GM23338 (cell line): ENCODE data around the gene TMPRSS11D. TPM values are rescaled to one million over a fixed set of nuclear protein-coding genes. Genes with fewer than 3 reads are reported as not detected.

Experiments used
- ATAC-seq: fragments of 200-7000 bp; cut with Tn5 transposase; 3 replicates; pipeline ENCODE4 v1.9.1; 2020
- DNase-seq: peaks from one replicate; pipeline ENCODE4 v3.0.0-alpha.2; 2015; ENCODE audit warnings: low spot score
- H2AFZ ChIP-seq: fragments of 200-600 bp; sonication (generic); 2 replicates; pipeline ENCODE4 v1.8.0; 2016; ENCODE audit warnings: antibody characterized with exemption, mild to moderate bottlenecking, moderate library complexity
- H3F3A ChIP-seq: fragments of 200-600 bp; sonication (generic); replicated peaks from 2 replicates; pipeline ENCODE4 v1.8.0; 2017; ENCODE audit warnings: antibody characterized with exemption, mixed run types, low read depth
- H3K27ac ChIP-seq: fragments of 200-600 bp; sonication (generic); 2 replicates; pipeline ENCODE4 v1.6.1; 2016; ENCODE audit warnings: low read depth
- H3K27me3 ChIP-seq: fragments of 200-600 bp; sonication (generic); 2 replicates; pipeline ENCODE4 v1.8.0; 2016; ENCODE audit warnings: mild to moderate bottlenecking, mixed run types, moderate library complexity; ENCODE audit not compliant: insufficient read depth
- H3K36me3 ChIP-seq: fragments of 200-600 bp; sonication (generic); 2 replicates; pipeline ENCODE4 v1.8.0; 2016; ENCODE audit warnings: mild to moderate bottlenecking; ENCODE audit not compliant: insufficient read depth
- H3K4me1 ChIP-seq: fragments of 200-600 bp; sonication (generic); 2 replicates; pipeline ENCODE4 v1.8.0; 2016; ENCODE audit warnings: mild to moderate bottlenecking, moderate library complexity; ENCODE audit not compliant: insufficient read depth
- H3K4me2 ChIP-seq: fragments of 200-600 bp; sonication (generic); 2 replicates; pipeline ENCODE4 v1.7.1; 2017; ENCODE audit warnings: mixed run types
- H3K4me3 ChIP-seq: fragments of 200-600 bp; sonication (generic); 2 replicates; pipeline ENCODE4 v1.6.1; 2016; ENCODE audit warnings: mixed run types
- H3K79me2 ChIP-seq: fragments of 200-600 bp; sonication (generic); replicated peaks from 2 replicates; pipeline ENCODE4 v1.8.0; 2017; ENCODE audit warnings: mild to moderate bottlenecking; ENCODE audit not compliant: insufficient read depth
- H3K9me2 ChIP-seq: fragments of 200-600 bp; sonication (generic); 2 replicates; pipeline ENCODE4 v1.8.0; 2017; ENCODE audit not compliant: insufficient read depth
- H4K20me1 ChIP-seq: fragments of 200-600 bp; sonication (generic); replicated peaks from 2 replicates; pipeline ENCODE4 v1.8.0; 2017; ENCODE audit warnings: mild to moderate bottlenecking; ENCODE audit not compliant: insufficient read depth
- H3K27ac Mint-ChIP-seq: 2 replicates; pipeline ENCODE4 v1.8.0; 2020; ENCODE audit warnings: inconsistent platforms, mild to moderate bottlenecking, moderate library complexity, mixed read lengths
- H3K27me3 Mint-ChIP-seq: 3 replicates; pipeline ENCODE4 v1.8.0; 2022; ENCODE audit warnings: low read depth, mild to moderate bottlenecking, moderate library complexity, mixed read lengths, inconsistent platforms; ENCODE audit not compliant: insufficient read depth, poor library complexity
- H3K36me3 Mint-ChIP-seq: 3 replicates; pipeline ENCODE4 v1.8.0; 2021; ENCODE audit warnings: low read depth, mild to moderate bottlenecking, inconsistent platforms, moderate library complexity, mixed read lengths
- H3K4me1 Mint-ChIP-seq: 3 replicates; pipeline ENCODE4 v1.8.0; 2020; ENCODE audit warnings: mild to moderate bottlenecking, inconsistent platforms, mixed read lengths
- H3K4me3 Mint-ChIP-seq: 3 replicates; pipeline ENCODE4 v1.8.0; 2021; ENCODE audit warnings: moderate library complexity, mild to moderate bottlenecking, inconsistent platforms, mixed read lengths
- H3K9me3 Mint-ChIP-seq: 3 replicates; pipeline ENCODE4 v1.8.0; 2020; ENCODE audit warnings: moderate library complexity, mild to moderate bottlenecking, inconsistent platforms, mixed read lengths
- CREB1 ChIP-seq: fragments of 250-450 bp; sonication (Bioruptor Pico); IDR thresholded peaks from 2 replicates; pipeline ENCODE4 v1.5.0; 2020; ENCODE audit warnings: low read depth, mild to moderate bottlenecking, moderate library complexity
- CTCF ChIP-seq, 2 experiments: fragments of 200-600 bp in 1 of 2; sonication (generic) in 1 of 2; conservative IDR thresholded peaks; 2 replicates each; pipeline versions ENCODE4 v1.5.1 to v1.6.1; 2016 to 2017; ENCODE audit warnings: antibody characterized with exemption in 2 of 2, low read depth in 2 of 2, mild to moderate bottlenecking in 2 of 2, moderate library complexity in 1 of 2
- EZH2 ChIP-seq: fragments of 200-600 bp; sonication (generic); IDR thresholded peaks from one replicate; pipeline ENCODE4 v1.8.0; 2017; ENCODE audit warnings: antibody characterized with exemption, mild to moderate bottlenecking, low read depth; ENCODE audit not compliant: unreplicated experiment
- EZH2phosphoT487 ChIP-seq: fragments of 200-600 bp; sonication (generic); IDR thresholded peaks from one replicate; pipeline ENCODE4 v1.8.1; 2018; ENCODE audit warnings: antibody characterized with exemption; ENCODE audit not compliant: unreplicated experiment
- JUNB ChIP-seq: IDR thresholded peaks from one replicate; pipeline ENCODE4 v1.6.1; 2016; ENCODE audit warnings: antibody characterized with exemption; ENCODE audit not compliant: unreplicated experiment
- NANOG ChIP-seq: IDR thresholded peaks from 2 replicates; pipeline ENCODE4 v1.6.1; 2016; ENCODE audit warnings: antibody characterized with exemption, borderline replicate concordance
- POLR2AphosphoS5 ChIP-seq: IDR thresholded peaks from 2 replicates; pipeline ENCODE4 v1.6.1; 2016; ENCODE audit warnings: antibody characterized with exemption, low read depth
- REST ChIP-seq: IDR thresholded peaks from one replicate; pipeline ENCODE4 v1.6.1; 2018; ENCODE audit warnings: antibody characterized with exemption; ENCODE audit not compliant: unreplicated experiment
- STAT1 ChIP-seq: IDR thresholded peaks from one replicate; pipeline ENCODE4 v1.6.1; 2016; ENCODE audit warnings: antibody characterized with exemption; ENCODE audit not compliant: unreplicated experiment
- ZNF114 ChIP-seq: fragments of 250-450 bp; sonication (Bioruptor Pico); IDR thresholded peaks from 2 replicates; pipeline ENCODE4 v1.5.0; 2020; ENCODE audit warnings: mild to moderate bottlenecking, moderate library complexity
- ZNF331 ChIP-seq: fragments of 250-450 bp; sonication (Bioruptor Pico); IDR thresholded peaks from 2 replicates; pipeline ENCODE4 v1.5.0; 2020; ENCODE audit warnings: low read depth, mild to moderate bottlenecking, moderate library complexity
- polyA plus RNA-seq: library from polyadenylated mRNA; unstranded; fragments of >200 nt; fragmentation: Nextera tagmentation; extraction: Ambion mirVana; gene quantifications from 2 replicates; pipeline ENCODE4 v1.2.1, GENCODE V29; 2016
- total RNA-seq: library from RNA; depleted of rRNA; stranded (reverse); fragments of >200 nt; shearing (Covaris generic); gene quantifications from 2 replicates; pipeline ENCODE4 v1.2.3, GENCODE V29; 2014
- TF ChIP-seq, protein P1 (sequence below): IDR thresholded peaks from 2 replicates; pipeline ENCODE4 v1.6.1; 2016; ENCODE audit warnings: antibody characterized with exemption
- TF ChIP-seq, protein P2 (sequence below): fragments of 250-450 bp; sonication (Bioruptor Pico); IDR thresholded peaks from 2 replicates; pipeline ENCODE4 v1.5.0; 2020; ENCODE audit warnings: mild to moderate bottlenecking, moderate library complexity

TMPRSS11D gene
- total and polyA plus RNA-seq, 2 experiments from 2014 or later, result not detected

DNA sequence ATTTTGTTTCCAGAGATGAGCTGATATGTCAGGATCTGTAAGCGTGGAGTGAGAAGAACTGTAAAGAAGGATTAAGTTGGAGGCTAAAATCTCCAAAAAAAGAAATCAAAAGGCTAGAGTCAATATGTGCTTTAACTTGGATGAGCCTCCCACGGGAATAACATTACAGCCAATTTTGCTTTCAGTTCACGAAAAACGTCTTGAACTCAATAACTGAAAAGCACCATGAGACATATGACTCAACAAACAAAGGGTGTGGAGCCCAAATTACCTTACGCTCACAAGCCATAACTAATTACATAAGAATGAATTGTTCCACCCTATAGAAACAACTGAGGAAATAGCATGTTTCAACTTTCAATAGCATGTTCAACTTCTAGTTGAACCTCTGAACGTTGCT, 22.3 kb downstream of the TMPRSS11D start:
- Mint-ChIP-seq H3K27me3 (no peaks in the 10 kb centered on the region), H3K9me3 (no peaks in the 10 kb centered on the region), H3K36me3 (no peaks in the 10 kb centered on the region), H3K27ac (no peak overlapping the region), H3K4me1 (peaks cover 3% of the 10 kb centered on the region; the same call in 1 of the 3 replicates), H3K4me3 (no peak overlapping the region)
- no peaks in the 10 kb centered on the region for H3K36me3 ChIP-seq
- no peaks in the 10 kb centered on the region for H3K27me3 ChIP-seq
- no peaks in the 10 kb centered on the region for H3K9me2 ChIP-seq
- no peak overlapping the region for H3K4me2 ChIP-seq
- TF ChIP-seq EZH2phosphoT487, result no peak
- TF ChIP-seq JUNB, result no peak
- TF ChIP-seq, protein P1, sequence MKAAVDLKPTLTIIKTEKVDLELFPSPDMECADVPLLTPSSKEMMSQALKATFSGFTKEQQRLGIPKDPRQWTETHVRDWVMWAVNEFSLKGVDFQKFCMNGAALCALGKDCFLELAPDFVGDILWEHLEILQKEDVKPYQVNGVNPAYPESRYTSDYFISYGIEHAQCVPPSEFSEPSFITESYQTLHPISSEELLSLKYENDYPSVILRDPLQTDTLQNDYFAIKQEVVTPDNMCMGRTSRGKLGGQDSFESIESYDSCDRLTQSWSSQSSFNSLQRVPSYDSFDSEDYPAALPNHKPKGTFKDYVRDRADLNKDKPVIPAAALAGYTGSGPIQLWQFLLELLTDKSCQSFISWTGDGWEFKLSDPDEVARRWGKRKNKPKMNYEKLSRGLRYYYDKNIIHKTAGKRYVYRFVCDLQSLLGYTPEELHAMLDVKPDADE, result no peak
- TF ChIP-seq ZNF114 (CRISPR knock-in tag), result no peak
- TF ChIP-seq POLR2AphosphoS5, result no peak
- no peak for TF ChIP-seq EZH2
- no peak for TF ChIP-seq ZNF331 (CRISPR knock-in tag)
- TF ChIP-seq REST, result no peak
- TF ChIP-seq, protein P2, sequence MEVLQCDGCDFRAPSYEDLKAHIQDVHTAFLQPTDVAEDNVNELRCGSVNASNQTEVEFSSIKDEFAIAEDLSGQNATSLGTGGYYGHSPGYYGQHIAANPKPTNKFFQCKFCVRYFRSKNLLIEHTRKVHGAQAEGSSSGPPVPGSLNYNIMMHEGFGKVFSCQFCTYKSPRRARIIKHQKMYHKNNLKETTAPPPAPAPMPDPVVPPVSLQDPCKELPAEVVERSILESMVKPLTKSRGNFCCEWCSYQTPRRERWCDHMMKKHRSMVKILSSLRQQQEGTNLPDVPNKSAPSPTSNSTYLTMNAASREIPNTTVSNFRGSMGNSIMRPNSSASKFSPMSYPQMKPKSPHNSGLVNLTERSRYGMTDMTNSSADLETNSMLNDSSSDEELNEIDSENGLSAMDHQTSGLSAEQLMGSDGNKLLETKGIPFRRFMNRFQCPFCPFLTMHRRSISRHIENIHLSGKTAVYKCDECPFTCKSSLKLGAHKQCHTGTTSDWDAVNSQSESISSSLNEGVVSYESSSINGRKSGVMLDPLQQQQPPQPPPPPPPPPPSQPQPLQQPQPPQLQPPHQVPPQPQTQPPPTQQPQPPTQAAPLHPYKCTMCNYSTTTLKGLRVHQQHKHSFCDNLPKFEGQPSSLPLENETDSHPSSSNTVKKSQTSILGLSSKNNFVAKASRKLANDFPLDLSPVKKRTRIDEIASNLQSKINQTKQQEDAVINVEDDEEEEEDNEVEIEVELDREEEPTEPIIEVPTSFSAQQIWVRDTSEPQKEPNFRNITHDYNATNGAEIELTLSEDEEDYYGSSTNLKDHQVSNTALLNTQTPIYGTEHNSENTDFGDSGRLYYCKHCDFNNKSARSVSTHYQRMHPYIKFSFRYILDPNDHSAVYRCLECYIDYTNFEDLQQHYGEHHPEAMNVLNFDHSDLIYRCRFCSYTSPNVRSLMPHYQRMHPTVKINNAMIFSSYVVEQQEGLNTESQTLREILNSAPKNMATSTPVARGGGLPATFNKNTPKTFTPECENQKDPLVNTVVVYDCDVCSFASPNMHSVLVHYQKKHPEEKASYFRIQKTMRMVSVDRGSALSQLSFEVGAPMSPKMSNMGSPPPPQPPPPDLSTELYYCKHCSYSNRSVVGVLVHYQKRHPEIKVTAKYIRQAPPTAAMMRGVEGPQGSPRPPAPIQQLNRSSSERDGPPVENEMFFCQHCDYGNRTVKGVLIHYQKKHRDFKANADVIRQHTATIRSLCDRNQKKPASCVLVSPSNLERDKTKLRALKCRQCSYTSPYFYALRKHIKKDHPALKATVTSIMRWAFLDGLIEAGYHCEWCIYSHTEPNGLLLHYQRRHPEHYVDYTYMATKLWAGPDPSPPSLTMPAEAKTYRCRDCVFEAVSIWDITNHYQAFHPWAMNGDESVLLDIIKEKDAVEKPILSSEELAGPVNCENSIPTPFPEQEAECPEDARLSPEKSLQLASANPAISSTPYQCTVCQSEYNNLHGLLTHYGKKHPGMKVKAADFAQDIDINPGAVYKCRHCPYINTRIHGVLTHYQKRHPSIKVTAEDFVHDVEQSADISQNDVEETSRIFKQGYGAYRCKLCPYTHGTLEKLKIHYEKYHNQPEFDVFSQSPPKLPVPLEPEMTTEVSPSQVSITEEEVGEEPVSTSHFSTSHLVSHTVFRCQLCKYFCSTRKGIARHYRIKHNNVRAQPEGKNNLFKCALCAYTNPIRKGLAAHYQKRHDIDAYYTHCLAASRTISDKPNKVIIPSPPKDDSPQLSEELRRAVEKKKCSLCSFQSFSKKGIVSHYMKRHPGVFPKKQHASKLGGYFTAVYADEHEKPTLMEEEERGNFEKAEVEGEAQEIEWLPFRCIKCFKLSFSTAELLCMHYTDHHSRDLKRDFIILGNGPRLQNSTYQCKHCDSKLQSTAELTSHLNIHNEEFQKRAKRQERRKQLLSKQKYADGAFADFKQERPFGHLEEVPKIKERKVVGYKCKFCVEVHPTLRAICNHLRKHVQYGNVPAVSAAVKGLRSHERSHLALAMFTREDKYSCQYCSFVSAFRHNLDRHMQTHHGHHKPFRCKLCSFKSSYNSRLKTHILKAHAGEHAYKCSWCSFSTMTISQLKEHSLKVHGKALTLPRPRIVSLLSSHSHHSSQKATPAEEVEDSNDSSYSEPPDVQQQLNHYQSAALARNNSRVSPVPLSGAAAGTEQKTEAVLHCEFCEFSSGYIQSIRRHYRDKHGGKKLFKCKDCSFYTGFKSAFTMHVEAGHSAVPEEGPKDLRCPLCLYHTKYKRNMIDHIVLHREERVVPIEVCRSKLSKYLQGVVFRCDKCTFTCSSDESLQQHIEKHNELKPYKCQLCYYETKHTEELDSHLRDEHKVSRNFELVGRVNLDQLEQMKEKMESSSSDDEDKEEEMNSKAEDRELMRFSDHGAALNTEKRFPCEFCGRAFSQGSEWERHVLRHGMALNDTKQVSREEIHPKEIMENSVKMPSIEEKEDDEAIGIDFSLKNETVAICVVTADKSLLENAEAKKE (CRISPR knock-in tag), result no peak
- TF ChIP-seq NANOG, result no peak
- TF ChIP-seq CTCF (conservative IDR thresholded peaks at IDR 0.05; ENCODE audit: low read depth in 2 of 2), result no peak
- TF ChIP-seq STAT1, result no peak
- no peak for TF ChIP-seq CREB1
- ATAC-seq, result no peak
- no peak overlapping the region for H3K4me3 ChIP-seq
- no peaks in the 10 kb centered on the region for H4K20me1 ChIP-seq
- H3F3A ChIP-seq, result no peaks in the 10 kb centered on the region
- no peak overlapping the region for H3K27ac ChIP-seq
- no peaks in the 10 kb centered on the region for H3K4me1 ChIP-seq
- no peak for DNase-seq
- H3K79me2 ChIP-seq, result no peaks in the 10 kb centered on the region
- H2AFZ ChIP-seq, result no peak overlapping the region
